OCI-LY3 (cell line): ENCODE measurements around the gene ARHGDIA.

Experiments used
- EZH2phosphoT487 ChIP-seq: fragments of 200-600 bp; shearing (Covaris generic); IDR thresholded peaks from 2 replicates; pipeline ENCODE4 v1.6.1; 2018; ENCODE audit warnings: antibody characterized with exemption, mixed run types, low read depth
- TF ChIP-seq, protein P1 (sequence below): fragments of 200-600, 300-600 bp; sonication (generic); IDR thresholded peaks from 2 replicates; pipeline ENCODE4 v1.5.1; 2014; ENCODE audit warnings: antibody characterized with exemption, low read length, low read depth

- TF ChIP-seq, protein P1, sequence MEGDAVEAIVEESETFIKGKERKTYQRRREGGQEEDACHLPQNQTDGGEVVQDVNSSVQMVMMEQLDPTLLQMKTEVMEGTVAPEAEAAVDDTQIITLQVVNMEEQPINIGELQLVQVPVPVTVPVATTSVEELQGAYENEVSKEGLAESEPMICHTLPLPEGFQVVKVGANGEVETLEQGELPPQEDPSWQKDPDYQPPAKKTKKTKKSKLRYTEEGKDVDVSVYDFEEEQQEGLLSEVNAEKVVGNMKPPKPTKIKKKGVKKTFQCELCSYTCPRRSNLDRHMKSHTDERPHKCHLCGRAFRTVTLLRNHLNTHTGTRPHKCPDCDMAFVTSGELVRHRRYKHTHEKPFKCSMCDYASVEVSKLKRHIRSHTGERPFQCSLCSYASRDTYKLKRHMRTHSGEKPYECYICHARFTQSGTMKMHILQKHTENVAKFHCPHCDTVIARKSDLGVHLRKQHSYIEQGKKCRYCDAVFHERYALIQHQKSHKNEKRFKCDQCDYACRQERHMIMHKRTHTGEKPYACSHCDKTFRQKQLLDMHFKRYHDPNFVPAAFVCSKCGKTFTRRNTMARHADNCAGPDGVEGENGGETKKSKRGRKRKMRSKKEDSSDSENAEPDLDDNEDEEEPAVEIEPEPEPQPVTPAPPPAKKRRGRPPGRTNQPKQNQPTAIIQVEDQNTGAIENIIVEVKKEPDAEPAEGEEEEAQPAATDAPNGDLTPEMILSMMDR: no peak
- no peak for TF ChIP-seq EZH2phosphoT487
These were observed 7.0 kb downstream of the ARHGDIA start for GRCh38 chr17:81863833-81864768.
